ENCODE results near the gene RTTN. TPM values are rescaled to one million over a fixed set of nuclear protein-coding genes. Genes with fewer than 3 reads are reported as not detected.

Gene RTTN
- total RNA-seq, 1 experiment from 2014 or later = 16.9 TPM

- ATAC-seq (no peak), DNase-seq (ENCODE audit: low read depth, low spot score) (no peak)
- no peaks in the 10 kb centered on the region for H3K9me3 ChIP-seq (ENCODE audit: control insufficient read depth, insufficient read depth, low read depth, low read length)
- H3K27me3 ChIP-seq (ENCODE audit: control insufficient read depth, insufficient read depth, low read length) = no peaks in the 10 kb centered on the region
- H3K4me3 ChIP-seq (ENCODE audit: low read depth in 2 of 2, low read length in 2 of 2) = no peak overlapping the region
- POLR2A ChIA-PET = no interaction called here
- BruUV-seq (replicated peaks) = no TSS peak
- in situ Hi-C loops (cut with HindIII; ENCODE audit: low pct_unique_long_range_greater_than_20kb, low sequenced_read_pairs) = no loop called here
- no peaks in the 10 kb centered on the region; the same call in 1 of the 2 replicates for H3K36me3 ChIP-seq (ENCODE audit: control insufficient read depth, insufficient read depth, low read length)
- H3K27ac ChIP-seq (ENCODE audit: low read length) = no peak overlapping the region
- intact Hi-C loops (cut with micrococcal nuclease; ENCODE audit: unreplicated experiment) = no loop called here
- TF ChIP-seq, protein P1, sequence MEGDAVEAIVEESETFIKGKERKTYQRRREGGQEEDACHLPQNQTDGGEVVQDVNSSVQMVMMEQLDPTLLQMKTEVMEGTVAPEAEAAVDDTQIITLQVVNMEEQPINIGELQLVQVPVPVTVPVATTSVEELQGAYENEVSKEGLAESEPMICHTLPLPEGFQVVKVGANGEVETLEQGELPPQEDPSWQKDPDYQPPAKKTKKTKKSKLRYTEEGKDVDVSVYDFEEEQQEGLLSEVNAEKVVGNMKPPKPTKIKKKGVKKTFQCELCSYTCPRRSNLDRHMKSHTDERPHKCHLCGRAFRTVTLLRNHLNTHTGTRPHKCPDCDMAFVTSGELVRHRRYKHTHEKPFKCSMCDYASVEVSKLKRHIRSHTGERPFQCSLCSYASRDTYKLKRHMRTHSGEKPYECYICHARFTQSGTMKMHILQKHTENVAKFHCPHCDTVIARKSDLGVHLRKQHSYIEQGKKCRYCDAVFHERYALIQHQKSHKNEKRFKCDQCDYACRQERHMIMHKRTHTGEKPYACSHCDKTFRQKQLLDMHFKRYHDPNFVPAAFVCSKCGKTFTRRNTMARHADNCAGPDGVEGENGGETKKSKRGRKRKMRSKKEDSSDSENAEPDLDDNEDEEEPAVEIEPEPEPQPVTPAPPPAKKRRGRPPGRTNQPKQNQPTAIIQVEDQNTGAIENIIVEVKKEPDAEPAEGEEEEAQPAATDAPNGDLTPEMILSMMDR (IDR thresholded peaks at IDR 0.05) = no peak
- TF ChIP-seq POLR2AphosphoS5 (IDR thresholded peaks at IDR 0.05; ENCODE audit: low read depth, low read length) (no peak), SIN3A (IDR thresholded peaks at IDR 0.05; ENCODE audit: borderline replicate concordance, insufficient read depth, low read depth, low read length) (no peak), TCF7L2 (IDR thresholded peaks at IDR 0.05; ENCODE audit: low read depth, low read length) (no peak)
- TF ChIP-seq, protein P2, sequence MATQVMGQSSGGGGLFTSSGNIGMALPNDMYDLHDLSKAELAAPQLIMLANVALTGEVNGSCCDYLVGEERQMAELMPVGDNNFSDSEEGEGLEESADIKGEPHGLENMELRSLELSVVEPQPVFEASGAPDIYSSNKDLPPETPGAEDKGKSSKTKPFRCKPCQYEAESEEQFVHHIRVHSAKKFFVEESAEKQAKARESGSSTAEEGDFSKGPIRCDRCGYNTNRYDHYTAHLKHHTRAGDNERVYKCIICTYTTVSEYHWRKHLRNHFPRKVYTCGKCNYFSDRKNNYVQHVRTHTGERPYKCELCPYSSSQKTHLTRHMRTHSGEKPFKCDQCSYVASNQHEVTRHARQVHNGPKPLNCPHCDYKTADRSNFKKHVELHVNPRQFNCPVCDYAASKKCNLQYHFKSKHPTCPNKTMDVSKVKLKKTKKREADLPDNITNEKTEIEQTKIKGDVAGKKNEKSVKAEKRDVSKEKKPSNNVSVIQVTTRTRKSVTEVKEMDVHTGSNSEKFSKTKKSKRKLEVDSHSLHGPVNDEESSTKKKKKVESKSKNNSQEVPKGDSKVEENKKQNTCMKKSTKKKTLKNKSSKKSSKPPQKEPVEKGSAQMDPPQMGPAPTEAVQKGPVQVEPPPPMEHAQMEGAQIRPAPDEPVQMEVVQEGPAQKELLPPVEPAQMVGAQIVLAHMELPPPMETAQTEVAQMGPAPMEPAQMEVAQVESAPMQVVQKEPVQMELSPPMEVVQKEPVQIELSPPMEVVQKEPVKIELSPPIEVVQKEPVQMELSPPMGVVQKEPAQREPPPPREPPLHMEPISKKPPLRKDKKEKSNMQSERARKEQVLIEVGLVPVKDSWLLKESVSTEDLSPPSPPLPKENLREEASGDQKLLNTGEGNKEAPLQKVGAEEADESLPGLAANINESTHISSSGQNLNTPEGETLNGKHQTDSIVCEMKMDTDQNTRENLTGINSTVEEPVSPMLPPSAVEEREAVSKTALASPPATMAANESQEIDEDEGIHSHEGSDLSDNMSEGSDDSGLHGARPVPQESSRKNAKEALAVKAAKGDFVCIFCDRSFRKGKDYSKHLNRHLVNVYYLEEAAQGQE (IDR thresholded peaks at IDR 0.05; ENCODE audit: insufficient read depth in 1 of 2, low read depth in 2 of 2, low read length in 1 of 2) = no peak
- CTCF ChIA-PET = no interaction called here
- no peaks in the 10 kb centered on the region for H3K4me1 ChIP-seq (ENCODE audit: control insufficient read depth, insufficient read depth, low read length)
Measured at GRCh38 chr18:69982417-69982816, 223.1 kb downstream of the RTTN start.

GRCh38 chr18:69981948-69982347 lies 223.5 kb downstream of the RTTN start:
- Histone ChIP-seq H3K4me1 (ENCODE audit: control insufficient read depth, insufficient read depth, low read length) (no peaks in the 10 kb centered on the region), H3K36me3 (ENCODE audit: control insufficient read depth, insufficient read depth, low read length) (no peaks in the 10 kb centered on the region; the same call in 1 of the 2 replicates), H3K27me3 (ENCODE audit: control insufficient read depth, insufficient read depth, low read length) (no peaks in the 10 kb centered on the region), H3K9me3 (ENCODE audit: control insufficient read depth, insufficient read depth, low read depth, low read length) (no peaks in the 10 kb centered on the region), H3K4me3 (ENCODE audit: low read depth in 2 of 2, low read length in 2 of 2) (no peak overlapping the region), H3K27ac (ENCODE audit: low read length) (no peak overlapping the region)
- TF ChIP-seq, protein P1 (IDR thresholded peaks at IDR 0.05) = no peak
- TF ChIP-seq TCF7L2 (IDR thresholded peaks at IDR 0.05; ENCODE audit: low read depth, low read length) (no peak), POLR2AphosphoS5 (IDR thresholded peaks at IDR 0.05; ENCODE audit: low read depth, low read length) (no peak), SIN3A (IDR thresholded peaks at IDR 0.05; ENCODE audit: borderline replicate concordance, insufficient read depth, low read depth, low read length) (no peak)
- TF ChIP-seq, protein P2 (IDR thresholded peaks at IDR 0.05; ENCODE audit: insufficient read depth in 1 of 2, low read depth in 2 of 2, low read length in 1 of 2) = no peak
- BruUV-seq (replicated peaks) = no TSS peak
- ATAC-seq (no peak), DNase-seq (ENCODE audit: low read depth, low spot score) (no peak)
- CTCF ChIA-PET = no interaction called here
- in situ Hi-C loops (cut with HindIII; ENCODE audit: low pct_unique_long_range_greater_than_20kb, low sequenced_read_pairs) (no loop called here), intact Hi-C loops (cut with micrococcal nuclease; ENCODE audit: unreplicated experiment) (no loop called here)
- POLR2A ChIA-PET = no interaction called here
